ENCODE data around the gene SLC24A3. TPM values are rescaled to one million over a fixed set of nuclear protein-coding genes. Genes with fewer than 3 reads are reported as not detected.
A peak's percentile ranks its signal among the peaks of the same experiment; 100 is the strongest.

SLC24A3 gene
- total and polyA plus RNA-seq, 2 of the 13 experiments (the other 11 are each of a cell fraction or from before 2014, with no cell fraction given), result not detected

DNA sequence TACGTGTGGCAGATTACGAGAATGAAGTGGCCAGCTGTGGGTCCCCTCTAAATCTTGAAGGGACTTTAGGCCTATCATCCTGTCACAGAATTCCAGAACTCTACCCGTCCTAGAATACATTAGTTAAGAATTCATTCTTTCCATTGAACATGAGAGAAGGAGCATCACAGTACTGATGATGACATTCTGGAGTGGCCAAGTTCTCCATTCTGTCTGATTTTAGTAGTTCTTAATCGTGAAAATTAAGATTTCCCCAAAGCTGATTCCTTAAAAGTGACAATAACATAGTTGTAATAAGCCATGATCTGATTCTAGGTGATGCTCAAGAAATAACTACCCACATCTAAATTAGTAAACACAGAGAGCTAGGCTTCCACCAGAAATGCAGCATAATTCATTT, 510.6 kb downstream of the SLC24A3 start (continued):
- TF ChIP-seq, protein P1, sequence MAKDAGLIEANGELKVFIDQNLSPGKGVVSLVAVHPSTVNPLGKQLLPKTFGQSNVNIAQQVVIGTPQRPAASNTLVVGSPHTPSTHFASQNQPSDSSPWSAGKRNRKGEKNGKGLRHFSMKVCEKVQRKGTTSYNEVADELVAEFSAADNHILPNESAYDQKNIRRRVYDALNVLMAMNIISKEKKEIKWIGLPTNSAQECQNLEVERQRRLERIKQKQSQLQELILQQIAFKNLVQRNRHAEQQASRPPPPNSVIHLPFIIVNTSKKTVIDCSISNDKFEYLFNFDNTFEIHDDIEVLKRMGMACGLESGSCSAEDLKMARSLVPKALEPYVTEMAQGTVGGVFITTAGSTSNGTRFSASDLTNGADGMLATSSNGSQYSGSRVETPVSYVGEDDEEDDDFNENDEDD (CRISPR knock-in tag; IDR thresholded peaks at IDR 0.05; ENCODE audit: borderline replicate concordance), result no peak

DNA sequence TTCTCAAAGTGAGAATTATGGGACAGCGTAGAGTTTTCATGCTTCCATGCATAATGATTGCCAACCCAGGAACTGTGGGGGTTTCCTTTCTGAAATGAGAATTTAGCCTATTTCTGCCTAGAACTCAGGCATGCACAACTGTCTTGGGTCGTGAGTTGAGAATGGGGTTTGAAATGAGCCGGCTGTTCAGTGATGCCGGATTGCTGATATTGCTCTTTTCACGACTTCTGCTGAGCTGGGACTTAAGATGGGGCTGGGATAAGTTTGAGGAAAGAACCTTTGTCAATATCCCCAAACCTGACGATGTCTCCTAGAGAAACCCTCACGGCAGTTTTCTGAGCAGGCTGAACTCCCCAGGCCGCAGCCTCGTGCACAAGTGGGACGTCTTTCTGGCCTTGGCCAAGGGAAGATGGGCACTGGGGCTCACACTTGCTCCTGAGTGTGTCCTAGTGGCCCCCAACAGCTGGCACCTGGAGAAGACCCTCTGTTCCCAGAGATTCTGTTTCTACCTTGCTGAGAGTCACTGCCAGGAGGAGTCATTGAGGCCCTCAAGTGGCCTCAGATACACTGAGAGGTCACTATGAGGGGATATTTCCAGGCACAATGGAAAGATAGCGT, 511.5 kb downstream of the SLC24A3 start:
- TF ChIP-seq, protein P2, sequence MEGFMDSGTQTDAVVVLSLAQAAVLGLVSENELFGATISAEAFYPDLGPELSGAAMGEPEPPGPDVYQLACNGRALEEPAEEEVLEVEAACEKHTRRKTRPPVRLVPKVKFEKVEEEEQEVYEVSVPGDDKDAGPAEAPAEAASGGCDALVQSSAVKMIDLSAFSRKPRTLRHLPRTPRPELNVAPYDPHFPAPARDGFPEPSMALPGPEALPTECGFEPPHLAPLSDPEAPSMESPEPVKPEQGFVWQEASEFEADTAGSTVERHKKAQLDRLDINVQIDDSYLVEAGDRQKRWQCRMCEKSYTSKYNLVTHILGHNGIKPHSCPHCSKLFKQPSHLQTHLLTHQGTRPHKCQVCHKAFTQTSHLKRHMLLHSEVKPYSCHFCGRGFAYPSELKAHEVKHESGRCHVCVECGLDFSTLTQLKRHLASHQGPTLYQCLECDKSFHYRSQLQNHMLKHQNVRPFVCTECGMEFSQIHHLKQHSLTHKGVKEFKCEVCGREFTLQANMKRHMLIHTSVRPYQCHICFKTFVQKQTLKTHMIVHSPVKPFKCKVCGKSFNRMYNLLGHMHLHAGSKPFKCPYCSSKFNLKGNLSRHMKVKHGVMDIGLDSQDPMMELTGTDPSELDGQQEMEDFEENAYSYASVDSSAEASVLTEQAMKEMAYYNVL (CRISPR knock-in tag; IDR thresholded peaks at IDR 0.05; ENCODE audit: borderline replicate concordance), result no peak
- peak in 1 of 2 experiments; percentile 67; a peak in 3 of 4 replicates for TF ChIP-seq MAFK (conservative IDR thresholded peaks at IDR 0.05 in 1 of 2, IDR thresholded peaks at IDR 0.05 in 1 of 2; ENCODE audit: low read length in 2 of 2)
- no peak for DNase-seq (ENCODE audit: low spot score)
- Histone ChIP-seq H3K79me2 (ENCODE audit: insufficient read depth, low read length) (no peaks in the 10 kb centered on the region), H3K4me1 (ENCODE audit: insufficient read depth, low read length) (no peaks in the 10 kb centered on the region), H3K36me3 (replicated peaks in 1 of 2; ENCODE audit: control insufficient read depth in 1 of 2, insufficient read depth in 2 of 2, low read length in 2 of 2) (no peaks in the 10 kb centered on the region), H3K4me2 (ENCODE audit: low read depth, low read length) (no peak overlapping the region), H3K27ac (ENCODE audit: extremely low read length, insufficient read depth, low read length) (no peak overlapping the region), H3K9me3 (ENCODE audit: low read length) (no peaks in the 10 kb centered on the region), H3K27me3 (ENCODE audit: control insufficient read depth in 1 of 2, insufficient read depth in 2 of 2, low read length in 2 of 2) (peaks cover 2 to 46% of the 10 kb centered on the region in 2 experiments; a peak in 4 of 5 replicates), H3K9ac (ENCODE audit: insufficient read depth, low read depth, low read length) (no peak overlapping the region), H4K20me1 (ENCODE audit: insufficient read depth, low read length) (no peaks in the 10 kb centered on the region), H3K4me3 (replicated peaks in 1 of 3; ENCODE audit: insufficient read depth in 1 of 3, low read depth in 2 of 3, low read length in 3 of 3) (no peak overlapping the region), H2AFZ (ENCODE audit: low read length) (no peak overlapping the region)
- ChIA-PET CTCF (ENCODE audit: low intra/inter-chr PET ratio, low total read pairs) (no interaction called here), POLR2A (no interaction called here)
- no TSS peak for BruUV-seq (replicated peaks)
- WGBS (ENCODE audit: low lambda C conversion rate), result 43% methylated on average over 11 of the region's 11 CpGs
- intact Hi-C loops (cut with micrococcal nuclease; ENCODE audit: unreplicated experiment) (no loop called here), in situ Hi-C loops (cut with HindIII; ENCODE audit: extremely low pct_ligation_motif_present, low pct_unique_long_range_greater_than_20kb) (no loop called here)
- ATAC-seq, result no peak
- FAIRE-seq, result no peak
